D721Med (cell line): ENCODE data around the gene SPECC1.
A peak's percentile ranks its signal among the peaks of the same experiment; 100 is the strongest.
"Not testable (repeated sequence)": the region's sequence is repeated elsewhere in the genome, so short reads cannot be mapped to it uniquely, and the experiment has no call there.

Source experiments
- DNase-seq: peaks from one replicate; pipeline ENCODE4 v3.0.0; 2011; ENCODE audit warnings: low spot score; ENCODE audit not compliant: insufficient read length
- FAIRE-seq: peaks from 2 replicates; lab custom pipeline; 2011; peaks lifted over from hg19 to GRCh38; lab: Jason Lieb, UNC
- TF ChIP-seq, protein P1 (sequence below): IDR thresholded peaks from 2 replicates; pipeline ENCODE4 v1.5.1; 2012; ENCODE audit warnings: mild to moderate bottlenecking, control low read depth; ENCODE audit not compliant: insufficient read depth; ENCODE audit errors: missing control alignments

The SPECC1 gene

DNA sequence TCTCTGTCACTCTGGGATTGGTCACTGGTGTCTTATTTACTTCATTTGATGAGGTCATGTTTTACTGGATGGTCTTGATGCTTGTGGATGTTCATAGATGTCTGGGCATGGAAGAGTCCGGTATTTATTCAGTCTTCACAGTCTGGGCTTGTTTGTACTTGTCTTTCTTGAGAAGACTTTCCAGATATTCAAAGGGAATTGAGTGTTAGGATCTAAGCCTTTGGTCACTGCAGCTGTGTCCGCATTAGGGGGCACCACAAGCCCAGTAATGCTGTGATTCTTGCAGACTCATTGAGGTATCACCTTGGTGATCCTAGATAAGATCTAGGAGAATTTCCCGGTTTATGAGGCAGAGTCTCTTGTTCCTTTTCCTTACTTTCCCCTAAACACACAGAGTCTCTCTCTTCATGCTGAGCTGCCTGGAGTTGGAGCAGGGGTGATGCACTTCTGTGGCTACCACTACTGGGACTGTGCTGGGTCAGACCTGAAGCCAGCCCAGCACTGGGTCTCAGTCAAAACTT lies 214.7 kb downstream of the SPECC1 start:
- no peak for FAIRE-seq
- no peak for DNase-seq
- TF ChIP-seq, protein P1, sequence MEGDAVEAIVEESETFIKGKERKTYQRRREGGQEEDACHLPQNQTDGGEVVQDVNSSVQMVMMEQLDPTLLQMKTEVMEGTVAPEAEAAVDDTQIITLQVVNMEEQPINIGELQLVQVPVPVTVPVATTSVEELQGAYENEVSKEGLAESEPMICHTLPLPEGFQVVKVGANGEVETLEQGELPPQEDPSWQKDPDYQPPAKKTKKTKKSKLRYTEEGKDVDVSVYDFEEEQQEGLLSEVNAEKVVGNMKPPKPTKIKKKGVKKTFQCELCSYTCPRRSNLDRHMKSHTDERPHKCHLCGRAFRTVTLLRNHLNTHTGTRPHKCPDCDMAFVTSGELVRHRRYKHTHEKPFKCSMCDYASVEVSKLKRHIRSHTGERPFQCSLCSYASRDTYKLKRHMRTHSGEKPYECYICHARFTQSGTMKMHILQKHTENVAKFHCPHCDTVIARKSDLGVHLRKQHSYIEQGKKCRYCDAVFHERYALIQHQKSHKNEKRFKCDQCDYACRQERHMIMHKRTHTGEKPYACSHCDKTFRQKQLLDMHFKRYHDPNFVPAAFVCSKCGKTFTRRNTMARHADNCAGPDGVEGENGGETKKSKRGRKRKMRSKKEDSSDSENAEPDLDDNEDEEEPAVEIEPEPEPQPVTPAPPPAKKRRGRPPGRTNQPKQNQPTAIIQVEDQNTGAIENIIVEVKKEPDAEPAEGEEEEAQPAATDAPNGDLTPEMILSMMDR, result no peak

DNA sequence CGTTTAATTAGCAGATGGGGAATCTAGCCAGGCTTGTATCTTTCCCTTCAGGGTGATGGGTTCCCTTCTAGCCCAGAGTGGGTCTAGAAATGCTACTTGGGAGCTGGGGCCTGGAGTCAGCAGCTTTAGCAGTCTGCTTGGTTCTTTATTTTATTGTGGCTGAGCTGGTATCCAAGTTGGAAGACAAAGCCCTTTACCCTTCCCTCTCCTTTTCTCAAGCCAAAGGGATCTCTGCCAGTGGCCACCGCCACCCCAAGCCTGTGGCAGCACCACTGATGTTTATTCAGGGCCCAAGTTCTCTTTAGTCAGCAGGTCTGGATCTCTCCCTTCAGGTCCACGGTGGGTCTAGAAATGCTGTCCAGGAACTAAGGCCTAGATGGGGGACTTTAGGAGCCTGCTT lies 215.2 kb downstream of the SPECC1 start:
- TF ChIP-seq, protein P1, result no peak
- FAIRE-seq (no peak), DNase-seq (no peak)

- DNase-seq (no peak), FAIRE-seq (no peak)
- TF ChIP-seq, protein P1, result no peak
Measured at GRCh38 chr17:20225162-20226115, 216.3 kb downstream of the SPECC1 start.

- TF ChIP-seq, protein P1, result peak; percentile 54
- FAIRE-seq (no peak), DNase-seq (peak; percentile 50)
Measured at GRCh38 chr17:20226814-20227482, 217.8 kb downstream of the SPECC1 start.

- not testable (repeated sequence) for FAIRE-seq, DNase-seq
Measured at GRCh38 chr17:20227720-20228370, 218.7 kb downstream of the SPECC1 start.

DNA sequence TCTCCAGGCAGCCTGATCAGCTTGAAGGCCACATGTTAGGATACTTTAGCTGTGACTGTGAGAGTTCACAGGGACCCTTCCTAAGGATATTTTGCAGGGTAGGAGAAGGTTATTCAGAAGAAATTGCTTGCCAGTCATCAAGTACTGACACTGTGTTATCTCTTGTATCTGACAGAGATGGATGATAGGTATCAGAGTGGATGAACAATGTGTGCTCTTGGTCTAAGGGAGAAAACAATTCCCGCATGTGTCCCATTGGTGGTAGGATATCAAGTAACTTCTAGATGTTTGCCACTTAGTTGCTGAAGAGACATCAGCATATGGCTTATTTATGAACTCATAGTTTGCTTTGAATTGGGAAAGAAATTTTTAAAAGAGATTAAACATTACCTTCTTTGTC lies 219.3 kb downstream of the SPECC1 start:
- no peak for FAIRE-seq
- TF ChIP-seq, protein P1, result no peak
- no peak for DNase-seq

- FAIRE-seq (no peak), DNase-seq (no peak)
- TF ChIP-seq, protein P1, result no peak
Measured at GRCh38 chr17:20228860-20229259, 219.7 kb downstream of the SPECC1 start.
